GM19043 (cell line): ENCODE measurements around the gene FAM174C.
"Not testable (repeated sequence)": the region's sequence is repeated elsewhere in the genome, so short reads cannot be mapped to it uniquely, and the experiment has no call there.

Experiments
- ATAC-seq: cut with Tn5 transposase; IDR thresholded peaks from one replicate; pipeline ENCODE4 v1.9.1; 2021; ENCODE audit warnings: low read depth; ENCODE audit not compliant: unreplicated experiment

The FAM174C gene

GRCh38 chr19:1313695-1314613 is 38.6 kb downstream of the FAM174C start:
- ATAC-seq = no peak

GRCh38 chr19:1315470-1316166 is 40.3 kb downstream of the FAM174C start:
- no peak for ATAC-seq

DNA sequence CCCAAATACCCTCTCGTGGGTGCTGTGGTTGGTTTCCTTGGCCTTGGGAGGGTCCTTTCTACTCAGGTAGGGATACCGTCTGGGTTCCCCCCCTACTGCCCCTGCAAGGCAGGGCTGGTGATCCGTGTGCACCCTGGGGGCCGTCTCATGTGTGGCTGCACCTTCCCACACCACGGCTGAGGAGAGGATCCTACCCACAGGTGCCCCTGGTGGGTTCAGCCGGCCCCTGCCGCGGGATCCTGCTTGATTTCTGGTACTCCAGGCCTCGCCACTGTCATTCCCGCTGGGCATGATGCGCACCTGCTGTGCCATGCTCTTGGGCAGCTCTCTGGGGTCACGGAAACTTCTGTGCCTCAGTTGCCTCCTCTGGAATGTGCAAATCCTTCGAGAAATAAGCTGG is 41.1 kb downstream of the FAM174C start:
- ATAC-seq = no peak

DNA sequence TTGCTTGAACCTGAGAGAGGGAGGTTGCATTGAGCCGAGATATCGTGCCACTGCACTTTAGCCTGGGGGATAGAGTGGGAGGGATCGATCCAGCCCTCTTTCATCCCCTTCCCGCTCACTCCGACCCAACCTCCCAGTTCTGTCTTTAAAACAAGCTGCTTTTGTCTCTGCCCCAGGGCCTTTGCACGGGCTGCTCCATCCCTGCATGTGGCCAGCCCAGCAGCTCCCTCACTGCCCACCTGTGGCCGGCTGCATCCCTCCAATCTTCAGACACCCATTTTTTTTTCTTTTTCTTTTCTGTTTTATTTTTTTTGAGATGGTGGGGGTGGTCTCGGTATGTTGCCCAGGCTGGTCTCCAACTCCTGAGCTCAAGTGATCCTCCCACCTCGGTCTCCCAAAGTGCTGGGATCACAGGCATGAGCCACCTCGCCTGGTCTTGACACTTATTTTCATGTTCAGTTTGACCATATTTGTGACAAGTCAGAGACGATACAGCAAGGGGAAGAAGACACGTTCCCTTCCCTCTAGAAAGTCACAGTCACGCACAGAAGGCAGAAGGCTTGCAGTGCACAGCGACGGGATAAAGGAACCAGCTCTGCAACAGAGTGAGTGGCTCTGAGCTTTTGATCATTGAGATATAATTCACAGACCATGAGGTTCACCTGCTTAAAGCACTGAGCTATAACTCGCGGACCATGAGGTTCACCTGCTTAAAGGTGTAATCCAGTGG is 42.1 kb downstream of the FAM174C start:
- no peak for ATAC-seq

DNA sequence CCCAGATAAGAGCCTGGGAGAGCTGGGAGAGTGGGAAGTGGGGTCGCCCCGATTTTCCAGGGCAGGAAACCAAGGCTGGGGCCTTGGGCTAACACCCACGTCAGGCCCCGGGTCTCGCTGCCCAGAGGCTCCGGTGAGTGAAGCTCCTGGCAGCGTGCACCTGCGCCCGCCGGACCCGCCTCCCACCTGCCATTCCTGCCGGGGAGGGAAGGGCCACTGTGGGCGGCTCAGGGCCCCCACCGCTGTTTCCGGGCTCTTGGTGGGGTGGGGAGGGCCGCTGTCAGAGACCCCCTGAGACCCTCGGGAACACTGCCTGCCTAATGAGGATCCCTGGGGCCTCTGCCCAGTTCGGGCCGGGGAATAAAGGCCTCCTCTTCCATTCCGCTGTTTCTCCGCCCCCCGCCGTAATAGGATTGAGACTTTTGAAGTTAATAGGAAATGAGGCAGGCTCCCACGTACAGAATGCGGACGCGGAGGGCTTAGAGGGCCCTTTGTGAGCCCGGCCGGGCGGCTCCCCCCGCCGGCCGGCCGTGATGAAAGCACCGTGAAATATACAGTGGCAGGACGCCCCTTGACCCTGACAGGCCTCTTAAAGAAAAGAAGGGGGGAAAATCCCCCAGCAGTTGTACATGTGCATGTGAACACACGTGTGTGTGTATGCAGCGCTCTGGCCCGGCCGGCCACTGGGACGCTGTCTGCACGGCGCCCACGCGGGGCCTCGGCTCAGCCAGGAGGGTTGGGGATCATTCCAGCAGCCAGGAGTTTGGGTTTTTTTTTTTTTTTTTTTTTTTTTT is 43.5 kb downstream of the FAM174C start:
- ATAC-seq = no peak

GRCh38 chr19:1320282-1320650 is 44.9 kb downstream of the FAM174C start:
- not testable (repeated sequence) for ATAC-seq

- no peak for ATAC-seq
These were observed 46.2 kb downstream of the FAM174C start for GRCh38 chr19:1321539-1321938.

- no peak for ATAC-seq
These were observed 47.1 kb downstream of the FAM174C start for GRCh38 chr19:1322198-1322981.

- no peak for ATAC-seq
These were observed 49.0 kb downstream of the FAM174C start for GRCh38 chr19:1324249-1324805.

DNA sequence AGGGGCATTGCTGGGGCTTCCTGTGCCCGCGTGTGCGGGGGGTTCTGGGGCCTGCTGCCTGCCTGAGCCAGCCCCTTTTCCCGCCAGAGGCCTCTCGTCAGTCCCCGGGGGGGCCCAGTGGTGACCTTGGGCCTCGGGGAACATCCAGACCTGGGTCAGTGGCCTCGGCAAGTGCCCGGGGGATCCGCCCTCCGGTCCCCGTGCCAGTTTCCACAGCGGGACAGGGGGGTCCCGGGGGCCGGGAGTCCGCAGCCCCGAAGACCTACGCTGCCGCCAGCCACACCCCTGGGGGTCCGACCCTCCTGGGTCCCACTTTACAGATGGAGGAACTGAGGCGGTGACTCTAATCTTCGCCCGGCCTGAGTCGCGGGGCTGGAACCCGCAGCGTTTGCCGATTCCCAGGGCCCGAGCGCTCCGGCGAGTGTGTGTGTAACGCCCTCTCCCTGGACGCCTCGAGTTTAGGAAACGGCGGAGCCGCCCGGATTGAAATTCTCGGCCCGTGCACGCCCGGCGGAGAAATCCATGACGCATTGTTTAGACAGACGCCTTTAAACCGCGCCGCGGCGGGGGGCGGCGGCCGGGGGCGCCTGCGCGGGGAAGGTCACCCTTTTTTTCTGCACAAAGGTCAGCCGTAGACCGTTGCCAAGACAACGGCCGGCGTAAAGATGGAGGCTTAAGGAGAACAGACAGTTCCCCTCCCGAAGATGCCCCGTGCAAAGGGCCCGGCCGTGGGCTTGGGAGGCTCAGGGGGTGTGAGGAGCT is 49.7 kb downstream of the FAM174C start:
- no peak for ATAC-seq

DNA sequence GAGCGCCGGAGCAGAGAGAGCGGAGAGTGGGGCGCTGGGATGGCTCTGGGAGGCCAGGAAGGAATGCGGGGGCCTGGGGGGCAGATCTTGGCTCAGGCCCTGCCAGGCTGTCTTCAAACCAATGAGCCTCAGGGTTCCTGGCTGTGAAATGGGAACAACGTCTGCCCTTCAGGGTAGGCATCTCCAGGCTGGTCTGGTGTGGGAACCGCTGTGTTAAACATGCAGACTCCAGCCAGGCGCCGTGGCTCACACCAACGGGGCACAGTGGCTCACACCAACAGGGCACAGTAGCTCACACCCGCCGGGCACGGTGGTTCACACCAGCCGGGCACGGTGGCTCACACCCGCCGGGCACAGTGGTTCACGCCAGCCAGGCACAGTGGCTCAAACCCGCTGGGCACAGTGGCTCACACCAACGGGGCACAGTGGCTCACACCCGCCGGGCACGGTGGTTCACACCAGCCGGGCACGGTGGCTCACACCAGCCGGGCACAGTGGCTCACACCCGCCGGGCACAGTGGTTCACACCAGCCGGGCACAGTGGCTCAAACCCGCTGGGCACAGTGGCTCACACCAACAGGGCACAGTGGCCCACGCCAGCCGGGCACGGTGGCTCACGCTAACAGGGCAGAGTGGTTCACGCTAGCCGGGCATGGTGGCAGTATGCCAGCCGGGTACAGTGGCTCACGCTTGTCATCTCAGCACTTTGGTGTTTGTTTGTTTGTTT is 50.4 kb downstream of the FAM174C start:
- ATAC-seq = no peak

- ATAC-seq = no peak
These were observed 51.8 kb downstream of the FAM174C start for GRCh38 chr19:1327125-1327524.
